ENCODE data around the gene KDM1A.
"Not testable (repeated sequence)": the region's sequence is repeated elsewhere in the genome, so short reads cannot be mapped to it uniquely, and the experiment has no call there.

Gene KDM1A

DNA sequence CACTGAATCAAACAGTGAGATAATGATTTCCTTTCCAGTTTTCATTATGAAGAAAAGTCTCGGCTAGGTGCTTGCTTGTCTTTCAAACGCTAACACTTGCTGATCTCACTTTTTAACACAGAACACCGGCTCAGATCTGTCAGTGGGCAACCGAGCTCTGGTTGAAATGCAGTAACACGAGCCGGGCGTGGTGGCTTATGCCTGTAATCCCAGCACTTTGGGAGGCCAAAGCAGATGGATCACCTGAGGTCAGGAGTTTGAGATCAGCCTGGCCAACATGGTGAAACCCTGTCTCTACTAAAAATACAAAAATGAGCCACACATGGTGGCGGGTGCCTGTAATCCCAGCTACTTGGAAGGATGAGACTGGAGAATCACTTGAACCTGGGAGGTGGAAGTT is 9.2 kb upstream of the KDM1A start:
- DNase-seq (ENCODE audit: low spot score); FAIRE-seq: not testable (repeated sequence)

DNA sequence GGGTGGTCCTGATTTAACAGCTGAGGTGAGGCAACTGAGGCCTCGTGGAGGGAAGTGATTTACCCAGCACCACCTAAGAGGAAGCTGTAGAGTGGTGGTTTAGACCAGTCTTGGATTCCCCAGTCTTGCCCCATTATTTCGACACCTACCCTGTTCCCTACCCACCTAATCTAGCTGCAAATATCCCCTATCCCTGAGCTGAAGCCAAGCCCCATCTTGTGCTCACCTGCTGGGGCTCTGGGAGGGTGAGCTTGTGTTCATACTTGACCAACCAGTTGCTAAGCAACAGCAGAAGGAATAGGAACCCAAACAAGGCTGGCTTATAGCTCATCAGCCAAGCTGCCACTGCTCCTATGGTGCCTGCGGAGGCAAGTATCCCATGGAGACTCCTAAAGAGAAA is 5.6 kb upstream of the KDM1A start:
- FAIRE-seq: no peak

DNA sequence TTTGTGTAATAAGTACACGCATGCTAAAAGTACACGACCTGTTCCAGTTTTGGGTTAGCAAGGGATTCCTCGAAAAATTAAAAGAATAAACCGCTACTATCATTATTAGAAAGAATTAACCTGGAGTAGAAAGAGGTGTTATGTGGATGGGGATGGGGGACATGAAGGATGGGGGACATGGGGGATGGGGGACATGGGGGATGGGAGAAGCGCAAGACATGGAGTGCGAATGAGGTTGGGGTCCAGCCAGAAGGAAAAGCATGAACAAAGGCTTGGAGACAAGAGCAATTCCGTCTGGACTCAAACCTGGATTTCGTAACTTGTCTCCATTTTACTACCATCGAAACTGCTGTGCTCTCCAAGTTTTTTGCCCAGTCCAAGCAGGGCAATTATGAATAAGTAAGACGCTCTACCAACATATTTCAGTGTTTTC is 591 bp upstream of the KDM1A start:
- peak; percentile 27 for DNase-seq (ENCODE audit: low spot score)
- FAIRE-seq: no peak

More for the DNA sequence above, 5.6 kb upstream of the KDM1A start:
- peak; percentile 16 for DNase-seq (ENCODE audit: low spot score)

DNA sequence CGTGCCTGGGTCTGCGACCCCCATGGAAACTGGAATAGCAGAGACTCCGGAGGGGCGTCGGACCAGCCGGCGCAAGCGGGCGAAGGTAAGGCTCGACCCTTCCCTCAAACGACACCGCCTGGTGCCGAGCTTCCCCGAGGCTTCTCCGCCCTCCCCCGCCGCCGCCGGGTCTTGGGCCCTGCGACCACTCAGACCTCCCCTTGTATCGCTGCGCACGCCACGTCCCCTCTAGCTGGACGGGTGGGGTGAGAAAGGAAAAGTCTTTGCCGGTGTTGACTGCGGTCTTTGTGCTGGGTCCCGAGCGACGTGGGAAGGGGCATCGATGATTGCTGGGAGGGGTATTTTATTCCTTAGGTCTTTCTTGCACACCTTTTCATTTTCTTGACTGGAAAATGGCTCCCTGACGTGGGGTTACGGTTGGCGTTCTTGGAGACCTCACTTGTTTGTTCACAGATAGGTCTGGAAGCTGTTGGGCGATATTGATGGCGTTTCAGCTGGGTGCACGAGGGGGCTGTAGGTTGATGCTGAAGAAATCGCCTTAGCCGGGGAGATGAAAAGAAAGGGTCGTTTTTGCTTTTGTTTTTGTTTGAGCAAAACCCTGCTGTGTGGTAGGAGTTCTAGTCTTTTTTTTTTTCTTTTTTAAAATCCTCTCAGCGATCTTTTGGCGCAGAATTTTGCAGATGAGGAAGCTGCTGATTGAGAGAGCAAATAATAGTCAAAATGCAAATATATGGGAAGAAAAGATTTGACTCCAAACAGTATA is 776 bp downstream of the KDM1A start:
- FAIRE-seq: no peak
- peak; percentile 22 for DNase-seq (ENCODE audit: low spot score)

DNA sequence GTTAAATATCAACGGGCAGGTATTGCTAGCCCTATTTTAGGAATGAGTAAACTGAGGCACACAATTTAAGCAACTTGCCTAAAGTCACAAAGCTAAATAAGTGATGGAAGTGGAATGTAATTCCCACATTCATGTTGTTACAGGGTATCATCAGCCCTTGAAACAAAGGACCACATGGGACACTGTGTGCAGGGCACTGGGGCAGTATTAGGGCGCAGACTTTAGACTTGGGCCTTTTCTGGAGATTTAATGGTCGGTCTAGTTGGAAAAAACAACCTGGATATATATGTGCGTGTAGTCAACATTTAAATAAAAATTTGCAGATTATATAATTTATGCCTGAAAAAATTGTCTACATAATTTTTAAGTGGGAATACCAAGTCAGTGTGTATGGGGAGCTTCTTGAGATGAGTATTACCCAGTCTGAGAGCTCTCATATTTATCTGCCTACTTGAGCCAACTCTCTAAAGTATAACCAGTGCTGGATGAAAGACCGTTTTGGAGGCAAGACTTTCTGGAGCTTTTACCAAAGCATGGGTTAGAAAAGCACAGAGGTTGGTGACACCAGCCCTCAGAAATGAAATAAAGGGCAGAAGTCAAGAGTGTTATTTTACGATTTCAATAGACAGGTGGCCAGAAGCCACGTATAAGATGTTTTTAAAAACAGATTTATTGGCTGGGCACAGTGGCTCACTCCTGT is 1.6 kb downstream of the KDM1A start:
- FAIRE-seq (no peak), DNase-seq (ENCODE audit: low spot score) (no peak)

DNA sequence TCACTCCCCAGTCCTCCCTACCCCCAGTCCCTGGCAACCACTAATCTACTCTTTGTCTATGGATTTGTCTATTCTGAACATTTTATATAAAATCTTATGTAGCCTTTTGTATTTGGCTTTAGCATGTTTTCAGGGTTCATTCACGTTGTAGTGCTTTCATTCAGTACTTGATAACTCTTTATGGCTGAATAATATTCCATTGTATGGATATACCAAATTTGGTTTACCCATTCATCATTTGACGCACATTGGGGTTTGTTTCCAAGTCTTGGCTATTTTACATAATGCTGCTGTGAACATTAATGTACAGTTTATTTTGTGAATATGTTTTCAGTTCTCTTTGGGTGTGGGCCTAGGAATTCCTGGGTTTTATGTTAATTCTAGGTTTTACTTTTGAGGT is 2.6 kb downstream of the KDM1A start:
- no peak for FAIRE-seq

DNA sequence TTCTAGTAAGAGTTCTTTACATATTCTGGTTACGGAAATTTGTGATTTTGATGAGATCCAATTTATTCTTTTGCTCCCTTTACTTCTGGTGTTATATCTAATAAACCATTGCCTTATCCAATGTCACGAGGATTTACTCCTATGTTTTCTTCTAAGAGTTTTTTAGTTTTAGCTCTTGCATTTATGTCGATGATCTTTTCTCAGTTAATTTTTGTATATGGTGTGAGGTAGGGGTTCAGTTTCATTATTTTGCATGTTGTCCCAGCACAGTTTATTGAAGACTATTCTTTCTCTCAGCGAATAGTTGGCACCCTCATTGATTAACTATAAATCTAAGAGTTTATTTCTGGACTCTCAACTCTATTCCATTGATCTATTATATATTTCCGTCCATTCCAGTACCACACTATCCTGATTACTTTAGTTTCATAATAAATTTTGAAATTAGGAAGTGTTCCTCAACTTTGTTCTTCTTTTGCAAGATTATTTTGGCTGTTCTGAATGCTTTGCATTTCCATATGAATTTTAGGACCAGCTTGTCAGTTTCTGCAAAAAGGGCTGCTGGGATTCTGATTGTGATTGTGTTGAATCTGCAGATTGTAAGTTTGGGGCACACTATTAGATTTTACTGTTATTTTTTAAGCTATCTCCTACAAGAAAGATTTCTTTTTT is 4.0 kb downstream of the KDM1A start:
- no peak for FAIRE-seq

More for the DNA sequence above, 2.6 kb downstream of the KDM1A start:
- DNase-seq (ENCODE audit: low spot score): no peak

DNA sequence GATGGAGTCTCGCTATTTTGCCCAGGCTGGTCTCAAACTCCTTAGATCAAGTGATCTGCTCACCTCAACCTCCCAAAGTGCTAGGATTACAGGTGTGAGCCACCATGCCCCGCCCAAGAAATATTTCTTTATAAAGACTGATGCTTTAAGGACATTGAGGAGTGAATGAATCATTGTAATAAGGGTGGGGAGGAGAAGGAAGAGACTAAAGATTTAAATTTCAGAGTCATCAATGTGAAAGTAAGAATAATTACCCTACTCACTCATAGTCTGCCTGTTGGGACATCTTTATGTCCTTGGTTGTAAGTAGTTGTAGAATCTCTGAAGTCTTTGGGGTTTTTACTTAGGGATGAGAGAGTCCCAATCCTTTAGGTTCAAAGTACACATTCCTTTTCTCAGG is 7.3 kb downstream of the KDM1A start:
- FAIRE-seq: no peak
- DNase-seq (ENCODE audit: low spot score): no peak

More for the DNA sequence above, 4.0 kb downstream of the KDM1A start:
- DNase-seq (ENCODE audit: low spot score): no peak

DNA sequence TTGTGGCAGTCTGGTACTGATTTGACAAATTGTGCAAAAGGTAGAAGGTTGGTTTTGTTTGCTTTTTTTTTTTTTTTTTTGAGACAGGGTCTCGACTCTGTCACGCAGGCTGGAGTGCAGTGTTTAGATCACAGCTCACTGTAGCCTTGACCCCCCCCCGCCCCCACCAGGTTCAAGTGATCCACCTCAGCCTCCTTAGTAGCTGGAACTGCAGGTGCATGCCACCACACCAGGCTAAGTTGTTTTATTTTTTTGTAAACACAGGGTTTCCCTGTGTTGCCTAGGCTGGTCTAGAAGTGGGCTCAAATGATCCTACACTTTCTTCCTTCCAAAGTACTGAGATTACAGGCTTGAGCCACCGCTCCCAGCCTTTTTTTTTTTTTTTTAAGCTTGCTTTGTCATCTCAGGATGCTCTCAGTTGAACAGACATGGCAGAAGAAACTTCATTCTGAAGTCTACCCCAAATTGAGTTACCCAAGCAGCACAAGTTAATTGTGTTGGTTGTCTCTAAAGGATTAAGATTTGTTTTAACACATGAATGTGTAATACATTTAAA is 8.2 kb downstream of the KDM1A start:
- no peak for DNase-seq (ENCODE audit: low spot score)
- FAIRE-seq: no peak

DNA sequence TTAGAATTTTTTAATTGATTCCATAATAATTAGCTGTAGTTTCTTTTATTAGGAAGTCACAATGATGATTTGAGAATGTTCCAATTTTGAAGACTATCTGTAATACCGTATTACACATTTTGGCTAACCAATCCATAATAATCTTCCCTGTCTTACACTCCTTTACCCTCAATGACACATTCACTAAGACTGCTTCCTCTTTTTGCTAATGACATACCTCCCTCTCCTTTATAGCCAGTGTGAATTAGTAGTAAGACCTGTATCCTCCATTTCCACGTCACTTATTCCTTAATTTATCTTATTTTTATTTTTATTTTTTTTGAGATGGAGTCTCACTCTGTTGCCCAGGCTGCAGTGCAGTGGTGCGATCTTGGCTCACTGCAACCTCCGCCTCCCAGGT is 10.1 kb downstream of the KDM1A start:
- no peak for DNase-seq (ENCODE audit: low spot score)

DNA sequence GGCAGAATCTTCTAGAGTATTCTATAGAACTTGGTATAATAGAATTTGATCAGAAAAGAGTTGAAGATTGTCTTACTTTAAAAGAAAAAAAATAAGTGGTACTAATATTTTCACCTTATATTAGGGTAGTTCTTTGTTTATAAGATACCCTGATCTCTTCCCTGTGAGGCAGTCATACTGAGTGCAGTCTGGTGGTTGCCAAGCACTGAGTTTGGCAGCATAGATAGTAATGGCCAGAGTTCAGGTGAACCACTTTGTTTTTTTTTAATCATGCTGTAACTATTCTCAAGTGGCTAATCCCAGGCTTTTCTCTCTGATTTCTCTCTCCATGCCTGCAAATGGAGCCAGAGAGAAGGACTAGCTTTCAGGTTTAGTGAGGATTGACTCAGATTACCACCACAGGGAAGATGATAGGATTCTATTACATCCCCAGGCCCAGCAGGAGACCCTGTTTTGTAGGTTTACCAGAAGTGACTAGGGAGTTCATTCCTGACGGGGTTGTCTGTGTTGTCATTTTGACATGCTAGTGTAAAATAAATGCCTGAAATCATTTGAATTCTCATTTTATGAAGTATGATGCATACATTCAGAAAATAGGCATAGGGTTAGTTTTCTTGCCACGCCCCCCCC is 16.7 kb downstream of the KDM1A start:
- FAIRE-seq (no peak), DNase-seq (ENCODE audit: low spot score) (no peak)

More for the DNA sequence above, 10.1 kb downstream of the KDM1A start:
- FAIRE-seq: no peak

DNA sequence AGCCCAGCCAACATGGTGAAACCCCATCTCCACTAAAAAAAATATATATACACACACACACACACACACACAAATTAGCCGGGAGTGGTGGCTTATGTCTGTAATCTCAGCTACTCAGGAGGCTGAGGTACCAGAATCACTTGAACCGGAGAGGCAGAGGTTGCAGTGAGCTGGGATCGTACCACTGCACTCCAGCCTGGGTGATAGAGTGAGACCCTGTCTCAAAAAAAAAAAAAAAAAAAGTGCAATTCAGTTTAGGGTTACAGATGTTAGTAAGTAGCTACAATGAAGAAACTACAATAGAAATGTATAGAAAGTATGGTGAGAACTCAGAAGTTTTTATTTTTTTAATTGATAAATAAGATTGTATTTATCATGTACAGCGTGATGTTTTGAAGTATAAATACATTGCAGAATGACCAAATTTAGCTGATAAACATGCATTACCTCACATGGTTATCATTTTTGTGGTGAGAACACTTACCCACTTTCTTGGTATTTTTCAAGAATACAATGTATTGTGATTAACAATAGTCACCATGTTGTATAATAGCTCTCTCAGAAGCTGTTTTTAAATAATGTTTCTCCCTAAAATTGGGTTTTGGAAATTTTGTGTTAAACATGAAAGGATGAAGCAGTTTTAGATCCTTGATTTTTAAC is 17.9 kb downstream of the KDM1A start:
- no peak for FAIRE-seq
- no peak for DNase-seq (ENCODE audit: low spot score)

DNA sequence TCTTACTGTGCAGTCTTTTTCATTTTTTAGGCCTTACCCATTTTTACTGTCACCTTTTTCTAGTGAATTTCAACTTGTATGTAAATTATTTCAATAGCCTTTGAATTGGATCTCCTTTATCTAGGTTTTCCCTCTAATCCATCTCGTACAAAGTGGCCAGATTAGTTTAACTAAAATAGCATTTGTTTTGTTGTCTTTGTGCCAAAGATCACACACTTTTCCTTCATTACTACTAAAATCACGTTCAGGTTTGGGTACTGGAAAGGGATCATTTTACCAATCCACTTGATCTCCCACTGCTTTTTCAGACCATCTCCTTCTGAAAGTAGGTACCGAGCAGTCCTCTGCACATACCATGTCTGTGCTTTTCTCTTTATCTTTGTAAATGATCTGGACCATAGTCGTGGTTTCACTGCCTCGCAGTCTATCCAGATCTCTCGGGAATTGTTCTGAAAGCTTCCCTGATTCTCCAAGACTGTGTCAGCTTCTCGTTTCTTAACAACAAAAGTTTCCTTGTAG is 20.1 kb downstream of the KDM1A start:
- FAIRE-seq (no peak), DNase-seq (ENCODE audit: low spot score) (no peak)

DNA sequence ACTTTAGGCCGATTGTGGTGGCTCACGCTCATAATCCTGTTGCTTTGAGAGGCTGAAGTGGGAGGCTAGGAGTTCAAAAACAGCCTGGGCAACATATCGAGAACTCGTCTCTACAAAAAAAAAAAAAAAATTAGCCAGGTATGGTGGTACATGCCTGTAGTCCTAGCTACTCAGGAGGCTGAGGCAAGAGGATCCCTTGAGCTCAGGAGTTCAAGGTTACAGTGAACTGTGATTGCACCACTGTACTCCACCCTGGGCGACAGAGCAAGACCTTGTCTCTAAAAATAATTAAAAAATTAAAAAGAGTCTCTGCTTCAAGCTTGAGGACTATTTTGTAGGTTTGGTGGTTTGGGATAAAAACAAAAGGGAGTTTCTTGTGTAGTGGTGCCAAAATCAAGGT is 21.2 kb downstream of the KDM1A start:
- no peak for DNase-seq (ENCODE audit: low spot score)
- FAIRE-seq: no peak

DNA sequence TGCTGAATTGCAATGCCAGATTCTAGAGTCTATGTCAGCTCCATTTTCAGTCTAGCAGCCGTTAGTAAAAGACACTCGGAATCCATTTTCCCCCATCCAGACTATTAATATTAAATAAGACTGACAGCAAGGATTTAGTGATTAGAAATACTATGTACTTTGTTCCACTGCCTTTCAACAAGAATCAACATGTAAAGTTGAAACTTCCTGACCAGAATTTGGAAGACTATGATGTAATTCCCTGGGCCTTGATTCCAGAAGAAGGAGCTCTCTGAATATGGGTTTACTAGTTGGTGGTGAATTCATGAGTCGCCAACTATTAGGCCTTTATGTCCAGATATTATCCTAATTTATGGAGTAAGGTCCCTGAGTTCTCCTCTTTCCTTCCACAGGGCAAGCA is 24.8 kb downstream of the KDM1A start:
- FAIRE-seq: no peak
- DNase-seq (ENCODE audit: low spot score): no peak

DNA sequence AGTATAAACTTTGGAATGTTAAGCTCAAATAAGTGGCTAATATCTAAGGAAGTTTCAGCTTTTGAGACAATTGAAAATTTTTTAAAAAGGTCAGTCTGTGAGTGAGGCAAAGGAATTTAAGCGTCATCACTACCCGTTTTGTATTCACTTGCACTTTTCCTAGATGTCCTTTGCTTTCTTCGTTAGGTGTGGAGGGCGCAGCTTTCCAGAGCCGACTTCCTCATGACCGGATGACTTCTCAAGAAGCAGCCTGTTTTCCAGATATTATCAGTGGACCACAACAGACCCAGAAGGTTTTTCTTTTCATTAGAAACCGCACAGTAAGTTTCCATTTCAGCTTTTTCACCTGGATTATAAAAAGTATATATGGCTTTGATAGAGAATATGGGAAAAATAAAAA is 30.9 kb downstream of the KDM1A start:
- no peak for DNase-seq (ENCODE audit: low spot score)
- no peak for FAIRE-seq

DNA sequence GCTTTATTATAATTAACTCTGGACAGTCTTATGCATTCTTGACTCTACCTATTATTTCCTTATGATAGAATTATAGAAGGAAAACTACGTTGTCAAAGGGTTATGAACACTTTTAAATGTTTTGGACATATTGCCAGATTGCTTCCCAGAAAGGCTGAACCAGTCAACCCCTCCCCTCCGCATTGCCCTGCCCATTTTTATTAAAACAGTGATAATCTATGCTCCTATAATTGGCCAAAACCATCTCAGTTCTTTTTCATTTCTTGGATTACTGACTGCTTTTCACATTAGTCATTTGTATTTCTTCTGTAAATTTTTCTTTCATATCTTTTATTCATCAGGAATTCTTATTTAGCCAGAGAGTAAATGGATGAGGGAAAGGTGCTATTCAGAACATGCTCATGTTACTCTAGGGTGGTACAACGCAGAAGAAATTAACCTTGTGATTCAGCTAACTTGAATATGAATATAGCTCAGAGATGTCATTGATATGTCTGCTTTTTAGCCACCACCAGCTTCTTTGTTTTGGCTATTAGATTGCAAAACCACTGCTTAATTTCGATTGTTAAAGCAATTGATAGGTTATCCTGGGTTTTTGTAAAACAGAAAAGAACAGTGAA is 32.1 kb downstream of the KDM1A start:
- FAIRE-seq: no peak
- DNase-seq (ENCODE audit: low spot score): no peak

DNA sequence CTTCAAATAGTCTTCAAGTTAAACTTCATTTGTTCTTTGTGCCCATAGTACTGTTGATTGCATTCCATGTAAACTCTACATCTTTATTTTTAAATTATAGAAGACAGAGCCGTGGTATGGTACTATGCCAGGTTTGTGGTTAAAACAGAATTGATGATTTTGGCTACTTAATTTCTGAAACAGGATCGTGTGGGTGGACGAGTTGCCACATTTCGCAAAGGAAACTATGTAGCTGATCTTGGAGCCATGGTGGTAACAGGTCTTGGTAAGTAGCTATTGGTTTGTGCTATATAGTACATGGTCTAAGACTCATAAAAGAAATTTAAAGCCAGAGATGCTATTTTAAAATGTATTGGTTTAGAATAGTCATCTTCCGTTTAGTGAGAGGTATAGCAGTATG is 38.0 kb downstream of the KDM1A start:
- DNase-seq (ENCODE audit: low spot score) (no peak), FAIRE-seq (no peak)

DNA sequence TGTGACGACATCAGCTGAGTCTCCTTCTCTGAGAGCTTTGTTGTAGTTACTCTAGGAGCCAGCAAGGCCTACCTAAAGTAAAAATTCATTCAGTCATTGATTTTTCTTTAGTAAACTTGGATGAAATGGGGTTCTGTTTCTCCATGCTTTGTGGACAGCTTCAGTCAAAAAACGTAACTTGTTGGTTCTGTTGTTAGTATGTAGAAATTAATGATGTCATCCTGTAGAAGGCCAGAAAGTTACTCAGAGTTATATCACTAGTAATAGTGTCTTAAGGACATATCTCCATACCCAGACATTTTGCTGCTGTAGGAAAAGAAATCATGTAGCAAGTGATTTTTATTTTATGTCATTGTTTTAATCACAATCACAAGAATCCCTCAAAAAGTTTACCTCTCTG is 43.0 kb downstream of the KDM1A start:
- no peak for FAIRE-seq
- DNase-seq (ENCODE audit: low spot score): no peak

DNA sequence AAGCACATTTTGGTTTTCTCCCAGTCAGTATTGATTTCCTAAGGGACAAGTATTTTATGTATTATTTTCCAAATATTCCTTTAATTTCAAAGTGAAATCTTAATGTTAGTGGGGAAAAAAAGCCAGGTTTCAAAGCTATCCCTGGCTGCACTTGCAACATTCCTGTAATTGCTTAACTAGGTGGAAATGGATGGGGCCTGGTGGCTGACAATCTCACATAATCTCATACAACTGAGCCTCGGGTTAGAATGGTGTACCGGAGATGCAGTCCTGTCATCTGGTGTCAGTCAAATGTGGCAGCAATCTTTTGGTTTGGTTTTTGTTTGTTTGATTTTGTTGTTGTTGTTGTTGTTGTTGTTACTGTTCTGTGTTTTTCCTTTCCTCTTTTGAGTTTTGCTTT is 46.1 kb downstream of the KDM1A start:
- FAIRE-seq (no peak), DNase-seq (ENCODE audit: low spot score) (no peak)

All from urothelium cell line (cell line).